VCaP (cell line): ENCODE data around the gene C22orf23.
A peak's percentile ranks its signal among the peaks of the same experiment; 100 is the strongest.

Experiments
- H3K27ac ChIP-seq: fragments of 450-650 bp; 2 replicates; pipeline ENCODE4 v1.5.1; 2017
- CTCF ChIP-seq: fragments of 450-650 bp; conservative IDR thresholded peaks from 2 replicates; pipeline ENCODE4 v1.5.1; 2017; ENCODE audit warnings: mild to moderate bottlenecking, moderate library complexity

C22orf23 gene

GRCh38 chr22:37907036-37907954 is 46.1 kb downstream of the C22orf23 start:
- TF ChIP-seq CTCF: no peak
- H3K27ac ChIP-seq: peak overlapping the region; percentile 85; the same call in 1 of the 2 replicates

- peak overlapping the region; percentile 85 for H3K27ac ChIP-seq
- peak; percentile 18; the same call in 1 of the 2 replicates for TF ChIP-seq CTCF
Observed at GRCh38 chr22:37906364-37907008, 46.9 kb downstream of the C22orf23 start.

GRCh38 chr22:37905534-37906363 is 47.7 kb downstream of the C22orf23 start, which contains the start of gene MICALL1:
MICALL1 (plus strand) TSS chr22:37906297; CDS start chr22:37906423, 126 bp downstream.
- peak; percentile 68 for TF ChIP-seq CTCF
- H3K27ac ChIP-seq: peak within 1 kb of the TSS; percentile 85

- no peak for TF ChIP-seq CTCF
- H3K27ac ChIP-seq: peak overlapping the region; percentile 85
Observed at GRCh38 chr22:37904572-37905533, 48.5 kb downstream of the C22orf23 start.

GRCh38 chr22:37898441-37899181 is 54.8 kb downstream of the C22orf23 start:
- no peak overlapping the region for H3K27ac ChIP-seq
- no peak for TF ChIP-seq CTCF

- H3K27ac ChIP-seq: no peak overlapping the region
Observed at GRCh38 chr22:37897807-37898206, 55.6 kb downstream of the C22orf23 start.

More at GRCh38 chr22:37897807-37898206, 55.6 kb downstream of the C22orf23 start:
- no peak for TF ChIP-seq CTCF
